GM11168 (cell line): Measurements from ENCODE around the gene SIGLEC10.
"Not testable (repeated sequence)": the region's sequence is repeated elsewhere in the genome, so short reads cannot be mapped to it uniquely, and the experiment has no call there.

Source experiments
- in situ Hi-C: fragments of 300-500 bp; cut with MboI; formaldehyde crosslinking; loops from one replicate; pipeline ENCODE4 v1.12.0; 2022; ENCODE audit warnings: low sequenced_read_pairs; ENCODE audit not compliant: unreplicated experiment

The SIGLEC10 gene

GRCh38 chr19:51417107-51417809 lies at the start of gene SIGLEC10:
Gene SIGLEC10 (minus strand): TSS chr19:51417642. CDS start chr19:51417581, 61 bp downstream.
- in situ Hi-C loops = no loop called here

GRCh38 chr19:51466723-51467122 lies 49.3 kb upstream of the SIGLEC10 start:
- in situ Hi-C loops = no loop called here

GRCh38 chr19:51463976-51464581 lies 46.6 kb upstream of the SIGLEC10 start:
- in situ Hi-C loops = not testable (repeated sequence)

- in situ Hi-C loops = no loop called here
Measured at GRCh38 chr19:51462681-51463080, 45.2 kb upstream of the SIGLEC10 start.

GRCh38 chr19:51462276-51462675 lies 44.8 kb upstream of the SIGLEC10 start:
- in situ Hi-C loops = no loop called here

- in situ Hi-C loops = no loop called here
Measured at GRCh38 chr19:51461723-51462161, 44.3 kb upstream of the SIGLEC10 start.

GRCh38 chr19:51460164-51460992 lies 42.9 kb upstream of the SIGLEC10 start:
- in situ Hi-C loops = no loop called here

- in situ Hi-C loops = no loop called here
Measured at GRCh38 chr19:51458899-51459505, 41.6 kb upstream of the SIGLEC10 start.

- in situ Hi-C loops = no loop called here
Measured at GRCh38 chr19:51458051-51458645, 40.7 kb upstream of the SIGLEC10 start, which contains the start of gene SIGLEC8. Gene SIGLEC8 (minus strand): TSS chr19:51458454. CDS start chr19:51458387, 67 bp downstream.

GRCh38 chr19:51457351-51458013 lies 40.0 kb upstream of the SIGLEC10 start:
- in situ Hi-C loops = no loop called here

GRCh38 chr19:51456541-51457290 lies 39.3 kb upstream of the SIGLEC10 start:
- in situ Hi-C loops = no loop called here

GRCh38 chr19:51450730-51451307 lies 33.4 kb upstream of the SIGLEC10 start:
- in situ Hi-C loops = no loop called here

GRCh38 chr19:51448411-51449016 lies 31.1 kb upstream of the SIGLEC10 start:
- in situ Hi-C loops = no loop called here

- in situ Hi-C loops = no loop called here
Measured at GRCh38 chr19:51448011-51448410, 30.6 kb upstream of the SIGLEC10 start.

GRCh38 chr19:51447510-51447909 lies 30.1 kb upstream of the SIGLEC10 start:
- in situ Hi-C loops = not testable (repeated sequence)

GRCh38 chr19:51441410-51442390 lies 24.3 kb upstream of the SIGLEC10 start:
- in situ Hi-C loops = no loop called here

- in situ Hi-C loops = no loop called here
Measured at GRCh38 chr19:51440846-51441409, 23.5 kb upstream of the SIGLEC10 start.
